Adrenal gland (tissue), 5 donors: ENCODE data around the gene SMCP.

Source experiments
- CTCF ChIP-seq, 6 experiments: fragments of 450-650 bp in 4 of 6; fragments of 200-600 bp in 2 of 6; sonication (generic) in 1 of 6; IDR thresholded peaks; 1 replicate in 5 of 6; 2 replicates in 1 of 6; pipeline versions ENCODE4 v1.5.1 to v1.8.0; 2016 to 2021; ENCODE audit warnings: antibody characterized with exemption in 6 of 6, mild to moderate bottlenecking in 2 of 6, moderate library complexity in 1 of 6
- POLR2A ChIP-seq, 2 donors: fragments of 450-650 bp; IDR thresholded peaks; one replicate each; pipeline ENCODE4 v1.6.1; 2017; ENCODE audit warnings: antibody characterized with exemption in 2 of 2, mild to moderate bottlenecking in 2 of 2, moderate library complexity in 1 of 2
- donor health status: DM: no; HTN: no; CAD: no.

- TF ChIP-seq CTCF (IDR thresholded peaks at IDR 0.05) (no peak), POLR2A (IDR thresholded peaks at IDR 0.05) (no peak)
These were observed 24.5 kb downstream of the SMCP start for GRCh38 chr1:152902636-152903035.
